ENCODE data around the gene TSPAN31.

The TSPAN31 gene

GRCh38 chr12:57737467-57738460 is 7.1 kb upstream of the TSPAN31 start:
- no peaks in the 10 kb centered on the region for H3K36me3 Mint-ChIP-seq (ENCODE audit: low read depth)
- TF ChIP-seq CTCF (IDR thresholded peaks at IDR 0.05): no peak
- H3K27ac Mint-ChIP-seq: no peak overlapping the region
- H3K9me3 Mint-ChIP-seq: peaks cover 8% of the 10 kb centered on the region
- peaks cover 23% of the 10 kb centered on the region for H3K4me1 Mint-ChIP-seq
- peaks cover 98% of the 10 kb centered on the region for H3K27me3 Mint-ChIP-seq (ENCODE audit: low read depth, poor library complexity)
- peak; percentile 64 for DNase-seq
- H3K4me3 Mint-ChIP-seq: no peak overlapping the region

- Mint-ChIP-seq H3K4me3 (peak within 1 kb of the TSS; percentile 79), H3K27me3 (ENCODE audit: low read depth, poor library complexity) (peaks cover 98% of the 10 kb centered on the region), H3K9me3 (peaks cover 8% of the 10 kb centered on the region), H3K36me3 (ENCODE audit: low read depth) (no peaks in the 10 kb centered on the region), H3K27ac (no peak within 1 kb of the TSS), H3K4me1 (peaks cover 23% of the 10 kb centered on the region)
- no peak for TF ChIP-seq CTCF (IDR thresholded peaks at IDR 0.05)
- DNase-seq: peak; percentile 51
These were observed 6.1 kb upstream of the TSPAN31 start, which contains the start of gene AGAP2 for GRCh38 chr12:57738661-57739237. AGAP2 (minus strand) TSS chr12:57738742; CDS start chr12:57738246, 496 bp downstream.

GRCh38 chr12:57739387-57739786 is 5.5 kb upstream of the TSPAN31 start:
- Mint-ChIP-seq H3K27ac (no peak overlapping the region), H3K4me1 (peaks cover 28% of the 10 kb centered on the region), H3K9me3 (peaks cover 8% of the 10 kb centered on the region), H3K36me3 (ENCODE audit: low read depth) (no peaks in the 10 kb centered on the region), H3K27me3 (ENCODE audit: low read depth, poor library complexity) (peaks cover 92% of the 10 kb centered on the region), H3K4me3 (peak overlapping the region; percentile 79)
- TF ChIP-seq CTCF (IDR thresholded peaks at IDR 0.05): no peak
- no peak for DNase-seq

- Mint-ChIP-seq H3K27me3 (ENCODE audit: low read depth, poor library complexity) (peaks cover 89% of the 10 kb centered on the region), H3K4me3 (no peak overlapping the region), H3K36me3 (ENCODE audit: low read depth) (no peaks in the 10 kb centered on the region), H3K9me3 (peaks cover 8% of the 10 kb centered on the region), H3K4me1 (peaks cover 27% of the 10 kb centered on the region), H3K27ac (no peak overlapping the region)
- TF ChIP-seq CTCF (IDR thresholded peaks at IDR 0.05): no peak
- no peak for DNase-seq
These were observed 4.8 kb upstream of the TSPAN31 start for GRCh38 chr12:57739914-57740538.

- H3K4me1 Mint-ChIP-seq: peaks cover 33% of the 10 kb centered on the region
- DNase-seq: no peak
- H3K4me3 Mint-ChIP-seq: no peak overlapping the region
- H3K27me3 Mint-ChIP-seq (ENCODE audit: low read depth, poor library complexity): peaks cover 87% of the 10 kb centered on the region
- no peak overlapping the region for H3K27ac Mint-ChIP-seq
- peaks cover 8% of the 10 kb centered on the region for H3K9me3 Mint-ChIP-seq
- peaks cover 3% of the 10 kb centered on the region for H3K36me3 Mint-ChIP-seq (ENCODE audit: low read depth)
- TF ChIP-seq CTCF (IDR thresholded peaks at IDR 0.05): no peak
These were observed 4.0 kb upstream of the TSPAN31 start for GRCh38 chr12:57740656-57741412.
